Islet precursor cell (in vitro differentiated cells): ENCODE results near the gene LRCOL1.

Experiments used
- DNase-seq: peaks from one replicate; pipeline ENCODE4 v3.0.0-alpha.2; 2018

Gene LRCOL1

GRCh38 chr12:132581348-132582057 lies 28.9 kb downstream of the LRCOL1 start:
- no peak for DNase-seq

DNA sequence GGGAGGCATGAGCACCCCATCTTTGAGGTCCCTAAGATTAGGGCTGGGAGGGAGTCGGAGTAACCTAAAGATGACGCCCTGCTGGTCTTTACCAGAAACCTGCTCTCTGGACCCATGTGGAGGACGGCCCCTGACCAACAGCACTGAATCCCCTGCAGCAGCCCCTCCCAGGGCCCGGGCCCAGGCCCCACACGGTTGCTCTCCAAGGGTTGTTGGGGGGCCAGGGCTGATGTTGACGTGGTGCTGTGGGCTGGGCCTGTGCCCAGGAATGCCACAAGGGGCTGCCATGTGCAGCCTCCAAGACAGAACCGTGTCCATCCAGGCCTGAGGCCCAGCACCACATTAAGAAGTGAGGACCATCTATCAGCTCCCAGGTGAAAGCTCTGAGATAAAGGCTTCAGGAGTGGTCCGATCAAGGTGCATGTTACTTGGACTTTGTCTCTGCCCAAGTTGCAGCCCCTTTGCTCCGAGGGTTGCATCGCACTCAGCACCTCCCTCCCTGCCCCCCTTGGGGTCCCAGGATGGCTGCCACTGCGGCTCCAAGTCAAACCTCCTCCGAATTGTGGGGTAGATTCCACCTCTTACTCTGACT lies 29.6 kb downstream of the LRCOL1 start:
- DNase-seq: no peak

DNA sequence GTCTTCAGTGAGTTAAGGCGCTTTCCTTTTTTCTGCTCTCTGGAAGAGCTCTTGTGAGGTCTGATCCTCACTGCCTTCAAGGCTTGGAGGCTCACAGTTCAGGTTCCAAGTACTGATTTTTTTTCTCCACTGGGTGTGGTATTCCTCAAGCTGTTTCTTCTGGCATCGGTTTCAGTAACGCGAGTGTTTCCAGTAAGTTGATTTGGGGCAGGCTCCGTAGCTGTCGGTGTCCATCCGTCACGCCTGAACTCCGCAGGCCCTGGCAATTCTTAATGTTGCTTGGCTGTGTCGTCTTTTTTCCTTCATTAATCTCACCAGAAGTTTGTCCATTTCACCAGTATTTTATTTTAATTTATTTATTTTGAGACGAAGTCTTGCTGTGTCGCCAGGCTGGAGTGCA lies 30.6 kb downstream of the LRCOL1 start:
- DNase-seq: no peak

- no peak for DNase-seq
Observed at GRCh38 chr12:132578826-132579225, 31.6 kb downstream of the LRCOL1 start.

GRCh38 chr12:132578118-132578517 lies 32.3 kb downstream of the LRCOL1 start:
- DNase-seq: no peak

DNA sequence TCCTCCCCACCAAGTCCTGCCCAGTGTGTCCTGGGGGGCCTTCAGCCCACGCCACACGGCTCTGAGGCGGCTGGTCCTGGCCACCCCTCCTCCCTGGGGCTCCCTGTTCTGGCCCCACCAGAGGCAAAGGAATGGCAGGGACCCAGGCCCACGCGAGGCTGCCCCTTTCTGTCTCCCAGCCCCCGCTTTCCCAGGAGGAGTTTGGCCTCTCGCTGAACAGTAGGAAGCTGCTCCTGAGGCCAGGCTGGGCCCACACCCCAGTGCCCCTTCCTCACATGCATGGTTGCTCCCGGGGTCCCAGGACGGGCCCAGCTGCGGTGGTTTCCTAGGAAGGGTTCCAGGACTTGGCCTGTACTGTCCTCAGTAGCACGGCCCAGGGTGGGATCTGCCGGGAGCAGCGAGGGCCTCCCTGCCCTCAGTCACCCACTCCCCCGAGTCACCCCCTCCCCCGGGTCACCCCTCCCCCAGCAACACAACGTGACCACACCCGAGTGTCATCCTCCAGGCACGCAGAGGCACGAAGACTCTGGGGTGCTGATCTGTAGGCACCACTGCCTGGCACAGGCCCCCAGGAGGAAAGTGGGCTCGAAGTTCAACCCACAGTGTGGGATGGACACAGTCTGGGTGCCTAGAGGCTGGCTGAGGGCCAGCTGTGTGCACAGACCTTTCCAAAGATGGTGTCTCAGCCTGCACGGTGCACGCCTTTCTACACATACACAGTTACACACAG lies 33.0 kb downstream of the LRCOL1 start:
- DNase-seq: no peak

- DNase-seq: no peak
Observed at GRCh38 chr12:132576701-132577100, 33.7 kb downstream of the LRCOL1 start.

GRCh38 chr12:132575661-132576060 lies 34.7 kb downstream of the LRCOL1 start:
- no peak for DNase-seq

GRCh38 chr12:132574271-132574996 lies 35.9 kb downstream of the LRCOL1 start:
- no peak for DNase-seq

GRCh38 chr12:132572801-132573760 lies 37.3 kb downstream of the LRCOL1 start:
- no peak for DNase-seq

DNA sequence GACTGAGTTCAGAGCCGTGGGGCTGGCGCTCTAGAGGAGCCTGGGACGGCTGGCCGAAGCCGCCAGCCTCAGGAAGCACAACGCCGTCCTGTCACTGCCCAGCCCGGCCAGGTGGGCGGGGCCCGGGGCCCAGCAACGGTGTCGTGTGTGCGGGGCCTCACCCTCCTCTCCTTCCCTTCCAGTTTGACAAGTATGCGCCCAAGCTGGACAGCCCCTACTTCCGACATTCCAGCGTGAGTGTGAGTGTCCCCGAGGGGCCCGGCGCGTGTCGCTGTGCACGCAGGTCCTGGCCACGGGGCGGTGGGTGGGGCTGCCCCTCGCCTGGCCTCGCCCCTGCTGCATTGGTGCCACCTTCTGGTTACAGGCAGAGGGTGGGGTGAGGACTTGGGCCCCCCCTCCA lies 38.3 kb downstream of the LRCOL1 start:
- DNase-seq: no peak

GRCh38 chr12:132571598-132571997 lies 38.8 kb downstream of the LRCOL1 start:
- DNase-seq: no peak

DNA sequence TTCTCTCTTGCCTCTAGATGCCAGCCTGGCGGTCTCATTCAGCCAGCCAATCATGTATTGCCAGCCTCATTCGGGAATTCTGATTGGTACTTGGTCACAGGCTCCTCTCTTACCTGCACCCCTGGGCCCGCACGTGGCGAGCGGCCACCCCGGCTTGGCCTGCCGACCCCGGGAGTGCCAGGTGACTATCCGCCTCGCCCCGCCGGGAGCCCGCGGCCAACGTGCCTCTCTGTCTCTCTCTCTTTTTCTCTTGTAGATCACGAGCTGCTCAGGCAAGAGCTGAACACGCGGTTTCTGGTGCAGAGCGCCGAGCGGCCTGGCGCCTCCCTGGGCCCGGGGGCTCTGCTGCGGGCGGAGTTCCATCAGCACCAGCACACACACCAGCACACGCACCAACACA lies 39.3 kb downstream of the LRCOL1 start:
- DNase-seq: no peak

DNA sequence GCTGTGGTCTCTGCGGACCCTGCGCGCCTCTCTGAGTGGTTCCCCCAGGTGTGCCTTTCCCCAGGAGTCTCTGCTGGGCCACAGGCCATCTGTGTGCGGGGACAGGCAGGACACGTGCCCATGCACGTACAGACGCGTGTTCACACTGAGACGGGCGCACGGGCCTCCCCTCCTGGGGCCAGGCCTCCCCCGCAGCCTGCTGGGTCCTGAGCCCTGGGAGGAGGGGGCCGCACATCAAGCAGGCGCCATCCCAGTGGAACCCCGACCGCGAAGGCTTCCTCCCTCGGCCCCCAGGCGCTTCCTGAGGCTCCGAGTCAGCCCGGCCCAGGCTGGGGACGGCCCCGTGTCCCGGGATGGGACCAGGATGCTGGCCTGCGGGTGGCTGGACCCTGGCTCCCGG lies 39.7 kb downstream of the LRCOL1 start:
- no peak for DNase-seq

DNA sequence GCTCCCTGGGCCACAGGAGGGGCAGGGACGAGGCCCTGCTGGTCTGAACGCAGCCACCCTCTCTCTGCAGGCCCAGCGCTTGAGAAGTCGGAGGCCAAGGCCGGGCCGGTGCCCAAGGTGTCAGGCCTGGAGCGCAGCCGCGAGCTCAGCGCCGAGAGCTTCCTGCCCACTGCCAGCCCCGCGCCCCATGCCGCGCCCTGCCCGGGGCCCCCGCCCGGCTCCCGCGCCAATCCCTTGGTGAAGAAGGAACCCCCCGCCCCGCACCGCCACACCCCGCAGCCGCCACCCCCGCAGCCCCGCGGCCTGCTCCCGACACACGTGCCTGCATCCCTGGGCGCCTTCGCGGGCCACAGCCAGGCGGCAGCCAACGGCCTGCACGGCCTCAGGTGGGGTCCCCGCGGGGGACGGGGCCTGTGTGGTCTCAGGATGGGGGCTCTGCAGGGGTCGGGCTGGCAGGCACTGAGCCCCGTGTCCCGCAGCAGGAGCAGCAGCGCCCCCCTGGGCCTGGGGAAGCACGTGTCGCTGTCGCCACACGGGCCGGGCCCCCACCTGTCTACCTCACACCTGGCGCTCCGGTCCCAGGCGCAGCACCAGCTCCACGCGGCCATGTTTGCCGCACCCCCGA lies 40.4 kb downstream of the LRCOL1 start:
- DNase-seq: no peak

GRCh38 chr12:132568826-132569480 lies 41.4 kb downstream of the LRCOL1 start:
- DNase-seq: no peak

DNA sequence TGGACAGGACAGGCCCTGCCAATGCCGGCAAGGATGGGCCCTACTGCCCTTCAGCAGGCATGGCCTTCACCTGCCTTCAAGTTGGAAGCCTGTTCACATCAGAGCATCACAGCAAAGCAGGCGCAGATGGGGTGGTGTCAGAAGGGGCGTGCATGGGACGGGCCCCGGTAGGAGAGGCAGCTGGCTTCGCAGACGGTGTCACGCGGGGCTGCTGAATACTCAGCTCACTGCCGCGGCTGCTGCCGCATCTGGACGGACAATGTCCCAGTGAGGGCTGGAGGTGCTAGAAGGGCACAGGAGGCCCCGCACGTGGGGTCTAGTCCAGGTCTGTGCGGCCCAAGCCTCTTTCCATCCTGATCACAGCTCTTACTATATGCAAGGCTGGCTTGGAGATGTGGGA lies 42.1 kb downstream of the LRCOL1 start:
- DNase-seq: no peak

DNA sequence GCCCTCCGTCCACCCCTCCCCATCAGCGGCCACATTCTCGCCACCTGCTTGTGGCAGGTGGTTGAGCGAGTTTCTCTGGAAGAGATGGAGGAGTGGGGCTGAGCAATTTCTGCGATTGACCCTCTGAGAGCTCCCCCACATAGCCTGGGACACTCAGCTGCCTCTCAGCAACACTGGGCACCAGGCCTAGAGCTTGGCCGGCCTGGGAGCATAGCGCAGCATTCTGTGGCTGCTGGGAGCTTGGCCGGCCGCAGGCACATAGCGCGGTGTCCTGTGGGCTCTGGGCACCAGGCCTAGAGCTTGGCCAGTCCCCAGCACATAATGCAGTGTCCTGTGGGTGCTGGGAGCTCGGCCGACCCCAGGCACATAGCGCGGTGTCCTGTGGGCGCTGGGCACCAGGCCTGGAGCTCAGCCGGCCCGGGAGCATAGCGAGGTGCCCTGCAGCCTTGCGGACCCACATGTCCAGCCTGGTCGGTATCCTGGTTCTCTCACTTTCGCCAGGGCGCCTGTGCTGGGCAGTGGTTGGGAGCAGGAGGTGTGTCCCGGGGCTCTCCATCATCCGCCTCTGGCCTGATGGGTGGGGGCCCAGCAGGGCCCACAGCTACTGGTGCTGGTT lies 43.8 kb downstream of the LRCOL1 start:
- no peak for DNase-seq

DNA sequence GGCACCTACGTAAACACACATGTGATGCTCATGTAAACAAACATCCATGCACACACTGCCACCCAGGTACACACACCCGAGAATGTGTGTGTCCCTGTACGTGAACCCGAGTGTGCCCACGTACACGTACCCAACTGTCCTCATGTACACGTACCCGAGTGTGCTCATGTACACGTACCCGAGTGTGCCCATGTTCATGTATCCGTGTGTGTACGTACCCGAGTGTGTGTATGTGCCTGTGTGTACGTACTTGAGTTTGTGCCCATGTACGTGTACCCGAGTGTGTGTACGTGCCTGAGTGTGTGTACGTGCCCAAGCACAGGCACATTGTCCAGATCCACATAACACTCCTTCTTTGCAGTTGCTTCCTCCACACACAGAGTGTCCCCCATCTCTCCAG lies 45.0 kb downstream of the LRCOL1 start:
- DNase-seq: no peak

DNA sequence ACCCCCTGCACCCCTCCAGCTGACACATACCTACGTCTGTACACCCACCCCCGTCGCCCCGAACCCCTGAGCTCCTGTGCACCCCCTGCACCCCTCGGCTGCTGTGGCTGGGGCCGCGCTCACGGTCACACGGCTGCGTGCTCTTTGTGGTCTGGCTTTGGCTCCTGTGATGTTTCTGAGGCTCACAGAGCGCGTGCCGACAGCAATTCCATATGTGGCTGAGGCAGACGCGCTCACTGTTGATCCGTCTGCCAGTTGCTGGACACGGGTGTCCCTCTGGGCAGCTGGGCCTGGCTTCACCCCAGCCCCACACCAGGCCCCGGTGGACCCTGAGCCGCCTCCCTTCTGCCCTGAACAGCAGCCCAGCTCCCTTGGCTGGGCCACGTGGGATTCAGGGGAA lies 46.5 kb downstream of the LRCOL1 start:
- no peak for DNase-seq

DNA sequence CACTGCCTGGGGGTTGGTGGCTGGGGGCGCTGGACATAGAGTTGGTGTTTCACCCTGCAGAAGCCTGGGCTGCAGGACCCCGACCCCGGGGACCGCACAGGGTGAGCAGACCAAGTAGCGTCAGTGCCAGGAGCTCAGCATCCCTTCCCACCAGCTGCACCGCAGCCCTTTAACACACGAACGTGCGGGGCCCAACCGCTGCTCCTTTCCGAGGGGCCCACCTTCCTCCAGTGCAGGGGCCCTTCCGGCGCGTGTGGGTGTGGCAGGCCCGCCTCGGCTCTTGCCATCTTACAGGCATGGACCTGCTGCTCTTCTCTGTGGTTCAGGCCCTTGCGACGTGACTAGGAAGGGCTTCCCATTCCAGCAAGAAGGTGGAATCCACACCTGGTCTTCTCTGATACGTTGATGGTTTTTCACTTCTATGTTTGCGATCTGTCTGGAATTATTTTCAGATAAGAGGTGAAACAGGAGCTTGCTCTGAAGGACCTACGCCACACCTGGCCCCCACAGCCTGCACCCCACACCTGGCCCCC lies 47.8 kb downstream of the LRCOL1 start:
- DNase-seq: no peak
